OCI-LY1 (cell line): ENCODE results near the gene CHRNB4.

Experiments
- EZH2 ChIP-seq: fragments of 200-600 bp; sonication (generic), shearing (Covaris generic); IDR thresholded peaks from 2 replicates; pipeline ENCODE4 v1.8.0; 2017; ENCODE audit warnings: borderline replicate concordance, mixed run types, mild to moderate bottlenecking, antibody characterized with exemption, low read length, moderate library complexity, mixed read lengths
- TF ChIP-seq, protein P1 (sequence below): fragments of 200-600 bp; sonication (generic), shearing (Covaris generic); IDR thresholded peaks from 2 replicates; pipeline ENCODE4 v1.5.1; 2017; ENCODE audit warnings: mild to moderate bottlenecking, antibody characterized with exemption, low read length, moderate library complexity, mixed read lengths

DNA sequence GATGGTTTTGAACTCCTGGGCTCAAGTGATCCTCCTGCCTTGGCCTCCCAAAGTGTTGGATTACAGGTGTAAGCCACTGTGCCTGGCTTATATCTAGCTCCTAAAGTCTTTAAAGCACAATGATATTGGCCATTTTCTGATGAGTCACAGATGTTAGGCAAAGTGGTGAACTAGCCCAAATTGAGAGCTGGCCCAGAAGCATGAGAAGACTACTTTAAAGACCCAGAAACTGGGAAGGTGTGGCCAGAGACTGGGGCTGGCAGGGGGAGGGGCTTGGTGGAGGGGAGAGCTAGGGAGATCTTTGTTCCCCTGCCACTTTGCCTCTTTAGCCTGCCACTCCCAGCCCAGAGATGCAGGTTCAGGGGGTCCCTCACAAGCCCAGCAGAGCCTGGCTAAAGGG, 41.8 kb downstream of the CHRNB4 start:
- TF ChIP-seq, protein P1, sequence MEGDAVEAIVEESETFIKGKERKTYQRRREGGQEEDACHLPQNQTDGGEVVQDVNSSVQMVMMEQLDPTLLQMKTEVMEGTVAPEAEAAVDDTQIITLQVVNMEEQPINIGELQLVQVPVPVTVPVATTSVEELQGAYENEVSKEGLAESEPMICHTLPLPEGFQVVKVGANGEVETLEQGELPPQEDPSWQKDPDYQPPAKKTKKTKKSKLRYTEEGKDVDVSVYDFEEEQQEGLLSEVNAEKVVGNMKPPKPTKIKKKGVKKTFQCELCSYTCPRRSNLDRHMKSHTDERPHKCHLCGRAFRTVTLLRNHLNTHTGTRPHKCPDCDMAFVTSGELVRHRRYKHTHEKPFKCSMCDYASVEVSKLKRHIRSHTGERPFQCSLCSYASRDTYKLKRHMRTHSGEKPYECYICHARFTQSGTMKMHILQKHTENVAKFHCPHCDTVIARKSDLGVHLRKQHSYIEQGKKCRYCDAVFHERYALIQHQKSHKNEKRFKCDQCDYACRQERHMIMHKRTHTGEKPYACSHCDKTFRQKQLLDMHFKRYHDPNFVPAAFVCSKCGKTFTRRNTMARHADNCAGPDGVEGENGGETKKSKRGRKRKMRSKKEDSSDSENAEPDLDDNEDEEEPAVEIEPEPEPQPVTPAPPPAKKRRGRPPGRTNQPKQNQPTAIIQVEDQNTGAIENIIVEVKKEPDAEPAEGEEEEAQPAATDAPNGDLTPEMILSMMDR = no peak
- no peak for TF ChIP-seq EZH2
